ENCODE measurements around the gene MRPS17. TPM values are rescaled to one million over a fixed set of nuclear protein-coding genes. Genes with fewer than 3 reads are reported as not detected.

The MRPS17 gene
- total and polyA plus RNA-seq, 9 donors = 12.3 to 16.0 (median 14.0) TPM

- Histone ChIP-seq H3K36me3 (ENCODE audit: control insufficient read depth, insufficient read depth, low read length) (peaks cover 20% of the 10 kb centered on the region), H3K27ac (ENCODE audit: low read length) (peak overlapping the region; percentile 47), H3K4me1 (ENCODE audit: control insufficient read depth, insufficient read depth, low read length) (peaks cover 30% of the 10 kb centered on the region), H3K27me3 (ENCODE audit: control insufficient read depth, insufficient read depth, low read length) (no peaks in the 10 kb centered on the region), H3K4me3 (ENCODE audit: low read length) (no peak overlapping the region), H3K9me3 (replicated peaks; ENCODE audit: control insufficient read depth, low read depth, low read length) (no peaks in the 10 kb centered on the region)
- DNase-seq = no peak
- 96% methylated on average over 5 of the region's 11 CpGs for WGBS (ENCODE audit: insufficient coverage)
Measured at GRCh38 chr7:55969391-55969790, 17.7 kb downstream of the MRPS17 start.

GRCh38 chr7:55970561-55970960, 18.9 kb downstream of the MRPS17 start:
- H3K36me3 ChIP-seq (ENCODE audit: control insufficient read depth, insufficient read depth, low read length) = peaks cover 20% of the 10 kb centered on the region
- H3K27ac ChIP-seq (ENCODE audit: low read length) = peak overlapping the region; percentile 74
- peaks cover 28% of the 10 kb centered on the region for H3K4me1 ChIP-seq (ENCODE audit: control insufficient read depth, insufficient read depth, low read length)
- whole genome bisulfite sequencing (ENCODE audit: insufficient coverage) = 92% methylated on average over 6 of the region's 7 CpGs
- H3K27me3 ChIP-seq (ENCODE audit: control insufficient read depth, insufficient read depth, low read length) = no peaks in the 10 kb centered on the region
- no peak overlapping the region for H3K4me3 ChIP-seq (ENCODE audit: low read length)
- DNase-seq = peak; percentile 53
- no peaks in the 10 kb centered on the region for H3K9me3 ChIP-seq (replicated peaks; ENCODE audit: control insufficient read depth, low read depth, low read length)

GRCh38 chr7:55970978-55971377, 19.3 kb downstream of the MRPS17 start:
- H3K36me3 ChIP-seq (ENCODE audit: control insufficient read depth, insufficient read depth, low read length) = peaks cover 20% of the 10 kb centered on the region
- H3K27ac ChIP-seq (ENCODE audit: low read length) = peak overlapping the region; percentile 74
- peaks cover 24% of the 10 kb centered on the region for H3K4me1 ChIP-seq (ENCODE audit: control insufficient read depth, insufficient read depth, low read length)
- DNase-seq = peak; percentile 51
- no peak overlapping the region for H3K4me3 ChIP-seq (ENCODE audit: low read length)
- H3K9me3 ChIP-seq (replicated peaks; ENCODE audit: control insufficient read depth, low read depth, low read length) = no peaks in the 10 kb centered on the region
- 100% methylated on average over 1 of the region's 8 CpGs for WGBS (ENCODE audit: insufficient coverage)
- H3K27me3 ChIP-seq (ENCODE audit: control insufficient read depth, insufficient read depth, low read length) = no peaks in the 10 kb centered on the region

GRCh38 chr7:55973747-55974250, 22.1 kb downstream of the MRPS17 start:
- H3K27me3 ChIP-seq (ENCODE audit: control insufficient read depth, insufficient read depth, low read length) = no peaks in the 10 kb centered on the region
- no peak for DNase-seq
- no peaks in the 10 kb centered on the region for H3K9me3 ChIP-seq (replicated peaks; ENCODE audit: control insufficient read depth, low read depth, low read length)
- no peak overlapping the region for H3K27ac ChIP-seq (ENCODE audit: low read length)
- H3K4me3 ChIP-seq (ENCODE audit: low read length) = no peak overlapping the region
- WGBS (ENCODE audit: insufficient coverage) = no CpG with 5 or more reads among the region's 7 CpGs
- peaks cover 10% of the 10 kb centered on the region for H3K36me3 ChIP-seq (ENCODE audit: control insufficient read depth, insufficient read depth, low read length)
- H3K4me1 ChIP-seq (ENCODE audit: control insufficient read depth, insufficient read depth, low read length) = peaks cover 21% of the 10 kb centered on the region

GRCh38 chr7:55975988-55976633, 24.4 kb downstream of the MRPS17 start:
- Histone ChIP-seq H3K4me1 (ENCODE audit: control insufficient read depth, insufficient read depth, low read length) (peaks cover 8% of the 10 kb centered on the region), H3K27me3 (ENCODE audit: control insufficient read depth, insufficient read depth, low read length) (no peaks in the 10 kb centered on the region), H3K27ac (ENCODE audit: low read length) (no peak overlapping the region), H3K36me3 (ENCODE audit: control insufficient read depth, insufficient read depth, low read length) (peaks cover 24% of the 10 kb centered on the region), H3K4me3 (ENCODE audit: low read length) (no peak overlapping the region), H3K9me3 (replicated peaks; ENCODE audit: control insufficient read depth, low read depth, low read length) (no peaks in the 10 kb centered on the region)
- no peak for DNase-seq
- WGBS (ENCODE audit: insufficient coverage) = 100% methylated on average over 3 of the region's 7 CpGs

- peak; percentile 24 for DNase-seq
- Histone ChIP-seq H3K9me3 (replicated peaks; ENCODE audit: control insufficient read depth, low read depth, low read length) (no peaks in the 10 kb centered on the region), H3K36me3 (ENCODE audit: control insufficient read depth, insufficient read depth, low read length) (peaks cover 37% of the 10 kb centered on the region), H3K4me1 (ENCODE audit: control insufficient read depth, insufficient read depth, low read length) (peaks cover 4% of the 10 kb centered on the region), H3K27me3 (ENCODE audit: control insufficient read depth, insufficient read depth, low read length) (no peaks in the 10 kb centered on the region), H3K27ac (ENCODE audit: low read length) (no peak overlapping the region), H3K4me3 (ENCODE audit: low read length) (no peak overlapping the region)
- no CpG with 5 or more reads among the region's 4 CpGs for WGBS (ENCODE audit: insufficient coverage)
Measured at GRCh38 chr7:55977831-55978230, 26.2 kb downstream of the MRPS17 start.

GRCh38 chr7:55980266-55980665, 28.6 kb downstream of the MRPS17 start:
- H3K4me3 ChIP-seq (ENCODE audit: low read length) = no peak overlapping the region
- no peaks in the 10 kb centered on the region for H3K9me3 ChIP-seq (replicated peaks; ENCODE audit: control insufficient read depth, low read depth, low read length)
- WGBS (ENCODE audit: insufficient coverage) = 88% methylated on average over 2 of the region's 3 CpGs
- H3K36me3 ChIP-seq (ENCODE audit: control insufficient read depth, insufficient read depth, low read length) = peaks cover 49% of the 10 kb centered on the region
- DNase-seq = no peak
- no peaks in the 10 kb centered on the region for H3K27me3 ChIP-seq (ENCODE audit: control insufficient read depth, insufficient read depth, low read length)
- H3K4me1 ChIP-seq (ENCODE audit: control insufficient read depth, insufficient read depth, low read length) = peaks cover 4% of the 10 kb centered on the region
- H3K27ac ChIP-seq (ENCODE audit: low read length) = no peak overlapping the region

GRCh38 chr7:55983537-55983936, 31.9 kb downstream of the MRPS17 start:
- no CpG with 5 or more reads among the region's 3 CpGs for WGBS (ENCODE audit: insufficient coverage)
- Histone ChIP-seq H3K9me3 (replicated peaks; ENCODE audit: control insufficient read depth, low read depth, low read length) (no peaks in the 10 kb centered on the region), H3K36me3 (ENCODE audit: control insufficient read depth, insufficient read depth, low read length) (peaks cover 72% of the 10 kb centered on the region), H3K4me3 (ENCODE audit: low read length) (no peak overlapping the region), H3K4me1 (ENCODE audit: control insufficient read depth, insufficient read depth, low read length) (no peaks in the 10 kb centered on the region), H3K27me3 (ENCODE audit: control insufficient read depth, insufficient read depth, low read length) (no peaks in the 10 kb centered on the region), H3K27ac (ENCODE audit: low read length) (no peak overlapping the region)
- DNase-seq = no peak

- H3K9me3 ChIP-seq (replicated peaks; ENCODE audit: control insufficient read depth, low read depth, low read length) = no peaks in the 10 kb centered on the region
- no peaks in the 10 kb centered on the region for H3K4me1 ChIP-seq (ENCODE audit: control insufficient read depth, insufficient read depth, low read length)
- no peak overlapping the region for H3K4me3 ChIP-seq (ENCODE audit: low read length)
- H3K27ac ChIP-seq (ENCODE audit: low read length) = no peak overlapping the region
- WGBS (ENCODE audit: insufficient coverage) = no CpG with 5 or more reads among the region's 3 CpGs
- H3K27me3 ChIP-seq (ENCODE audit: control insufficient read depth, insufficient read depth, low read length) = no peaks in the 10 kb centered on the region
- H3K36me3 ChIP-seq (ENCODE audit: control insufficient read depth, insufficient read depth, low read length) = peaks cover 54% of the 10 kb centered on the region
- no peak for DNase-seq
Measured at GRCh38 chr7:55992346-55992745, 40.7 kb downstream of the MRPS17 start.

- no peak overlapping the region for H3K4me3 ChIP-seq (ENCODE audit: low read length)
- no peak for DNase-seq
- WGBS (ENCODE audit: insufficient coverage) = 94% methylated on average over 5 of the region's 8 CpGs
- H3K9me3 ChIP-seq (replicated peaks; ENCODE audit: control insufficient read depth, low read depth, low read length) = no peaks in the 10 kb centered on the region
- H3K27me3 ChIP-seq (ENCODE audit: control insufficient read depth, insufficient read depth, low read length) = no peaks in the 10 kb centered on the region
- H3K36me3 ChIP-seq (ENCODE audit: control insufficient read depth, insufficient read depth, low read length) = peaks cover 46% of the 10 kb centered on the region
- H3K4me1 ChIP-seq (ENCODE audit: control insufficient read depth, insufficient read depth, low read length) = no peaks in the 10 kb centered on the region
- H3K27ac ChIP-seq (ENCODE audit: low read length) = no peak overlapping the region
Measured at GRCh38 chr7:55996856-55997500, 45.3 kb downstream of the MRPS17 start.

Data from muscle of leg (tissue), 11 donors.